K562 (cell line): ENCODE data around the gene TRAPPC1.

ENCODE experiments used
- EP300 ChIP-seq: IDR thresholded peaks from 2 replicates; pipeline ENCODE4 v1.6.1; 2012; ENCODE audit warnings: low read length, improper control_type of control experiment
- FOXK2 ChIP-seq, 2 experiments: fragments of 450-650 bp; IDR thresholded peaks in 1 of 2; conservative IDR thresholded peaks in 1 of 2; 2 replicates each; pipeline ENCODE4 v1.6.1; 2016; ENCODE audit warnings: low read depth in 2 of 2, mild to moderate bottlenecking in 1 of 2
- LARP7 ChIP-seq: fragments of 450-650 bp; IDR thresholded peaks from 2 replicates; pipeline ENCODE4 v1.6.1; 2016
- MYC ChIP-seq, 2 experiments: fragments of 250-450 bp in 1 of 2; sonication (Bioruptor Pico) in 1 of 2; IDR thresholded peaks; 2 replicates each; pipeline versions ENCODE4 v1.5.1 to v1.6.1; 2012 to 2021; ENCODE audit warnings: low read depth in 2 of 2, borderline replicate concordance in 1 of 2, improper control_type of control experiment in 1 of 2, low read length in 1 of 2, mild to moderate bottlenecking in 1 of 2, moderate library complexity in 1 of 2
- POLR2AphosphoS2 ChIP-seq: IDR thresholded peaks from 2 replicates; pipeline ENCODE4 v1.6.1; 2012; ENCODE audit warnings: low read length, improper control_type of control experiment
- POLR2AphosphoS5 ChIP-seq: IDR thresholded peaks from 2 replicates; pipeline ENCODE4 v1.6.1; 2011; ENCODE audit warnings: mild to moderate bottlenecking, low read depth, low read length, moderate library complexity; ENCODE audit not compliant: control insufficient read depth, insufficient read depth
- RFX5 ChIP-seq: IDR thresholded peaks from 2 replicates; pipeline ENCODE4 v1.6.1; 2011; ENCODE audit warnings: low read depth, mild to moderate bottlenecking, improper control_type of control experiment, low read length
- ZNF239 ChIP-seq: fragments of 250-450 bp; sonication (Bioruptor Pico); IDR thresholded peaks from 2 replicates; pipeline ENCODE4 v1.4.0; 2020; ENCODE audit warnings: mild to moderate bottlenecking
- ZNF561 ChIP-seq: fragments of 450-650 bp; formaldehyde crosslinking; conservative IDR thresholded peaks from 2 replicates; pipeline ENCODE4 v1.4.0; 2020; ENCODE audit warnings: mild to moderate bottlenecking, moderate library complexity
- TF ChIP-seq, protein P1 (sequence below), 3 experiments: IDR thresholded peaks in 2 of 3; conservative IDR thresholded peaks in 1 of 3; 2 replicates each; pipeline ENCODE4 v1.5.1; 2011 to 2012; ENCODE audit warnings: low read length in 3 of 3, mild to moderate bottlenecking in 3 of 3, control low read depth in 2 of 3, improper control_type of control experiment in 1 of 3, inconsistent platforms in 1 of 3, low read depth in 1 of 3, mixed read lengths in 1 of 3, moderate library complexity in 1 of 3; ENCODE audit not compliant: insufficient read depth in 2 of 3
- TF ChIP-seq, protein P2 (sequence below): sonication (generic); formaldehyde crosslinking; IDR thresholded peaks from 2 replicates; pipeline ENCODE4 v1.8.1; 2023; ENCODE audit warnings: mild to moderate bottlenecking, missing genetic modification reagents
- TF ChIP-seq, protein P3 (sequence below): fragments of 250-450 bp; sonication (Bioruptor Pico); IDR thresholded peaks from 2 replicates; pipeline ENCODE4 v1.8.0; 2021; ENCODE audit warnings: mild to moderate bottlenecking, moderate library complexity
- TF ChIP-seq, protein P4 (sequence below): fragments of 450-650 bp; formaldehyde crosslinking; IDR thresholded peaks from 2 replicates; pipeline ENCODE4 v1.4.0; 2022; ENCODE audit warnings: missing genetic modification characterization
- TF ChIP-seq, protein P5 (sequence below): sonication (generic); formaldehyde crosslinking; IDR thresholded peaks from 2 replicates; pipeline ENCODE4 v1.5.0; 2020; ENCODE audit warnings: missing genetic modification reagents

DNA sequence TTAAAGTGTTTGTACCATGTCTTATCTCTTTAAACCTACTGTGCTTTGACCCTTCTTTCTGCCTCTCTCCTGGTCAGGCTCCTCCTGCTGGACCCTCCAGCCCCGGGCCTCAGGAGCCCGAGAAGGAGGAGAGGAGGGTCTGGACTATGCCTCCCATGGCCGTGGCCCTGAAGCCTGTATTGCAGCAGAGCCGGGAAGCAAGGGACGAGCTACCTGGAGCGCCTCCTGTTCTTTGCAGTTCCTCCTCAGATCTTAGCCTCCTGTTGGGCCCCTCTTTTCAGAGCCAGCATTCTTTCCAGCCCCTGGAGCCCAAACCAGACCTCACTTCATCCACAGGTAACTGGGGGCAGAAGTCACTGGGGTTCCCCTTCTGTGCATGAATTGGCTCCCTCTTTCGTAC lies 13.9 kb upstream of the TRAPPC1 start:
- no peak for TF ChIP-seq ZNF239 (CRISPR knock-in tag)
- no peak for TF ChIP-seq POLR2AphosphoS2
- TF ChIP-seq, protein P1, sequence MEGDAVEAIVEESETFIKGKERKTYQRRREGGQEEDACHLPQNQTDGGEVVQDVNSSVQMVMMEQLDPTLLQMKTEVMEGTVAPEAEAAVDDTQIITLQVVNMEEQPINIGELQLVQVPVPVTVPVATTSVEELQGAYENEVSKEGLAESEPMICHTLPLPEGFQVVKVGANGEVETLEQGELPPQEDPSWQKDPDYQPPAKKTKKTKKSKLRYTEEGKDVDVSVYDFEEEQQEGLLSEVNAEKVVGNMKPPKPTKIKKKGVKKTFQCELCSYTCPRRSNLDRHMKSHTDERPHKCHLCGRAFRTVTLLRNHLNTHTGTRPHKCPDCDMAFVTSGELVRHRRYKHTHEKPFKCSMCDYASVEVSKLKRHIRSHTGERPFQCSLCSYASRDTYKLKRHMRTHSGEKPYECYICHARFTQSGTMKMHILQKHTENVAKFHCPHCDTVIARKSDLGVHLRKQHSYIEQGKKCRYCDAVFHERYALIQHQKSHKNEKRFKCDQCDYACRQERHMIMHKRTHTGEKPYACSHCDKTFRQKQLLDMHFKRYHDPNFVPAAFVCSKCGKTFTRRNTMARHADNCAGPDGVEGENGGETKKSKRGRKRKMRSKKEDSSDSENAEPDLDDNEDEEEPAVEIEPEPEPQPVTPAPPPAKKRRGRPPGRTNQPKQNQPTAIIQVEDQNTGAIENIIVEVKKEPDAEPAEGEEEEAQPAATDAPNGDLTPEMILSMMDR (IDR thresholded peaks at IDR 0.05 in 2 of 3, conservative IDR thresholded peaks at IDR 0.05 in 1 of 3; ENCODE audit: insufficient read depth in 2 of 3, low read depth in 1 of 3, low read length in 3 of 3) = no peak
- TF ChIP-seq EP300 = no peak
- TF ChIP-seq, protein P2, sequence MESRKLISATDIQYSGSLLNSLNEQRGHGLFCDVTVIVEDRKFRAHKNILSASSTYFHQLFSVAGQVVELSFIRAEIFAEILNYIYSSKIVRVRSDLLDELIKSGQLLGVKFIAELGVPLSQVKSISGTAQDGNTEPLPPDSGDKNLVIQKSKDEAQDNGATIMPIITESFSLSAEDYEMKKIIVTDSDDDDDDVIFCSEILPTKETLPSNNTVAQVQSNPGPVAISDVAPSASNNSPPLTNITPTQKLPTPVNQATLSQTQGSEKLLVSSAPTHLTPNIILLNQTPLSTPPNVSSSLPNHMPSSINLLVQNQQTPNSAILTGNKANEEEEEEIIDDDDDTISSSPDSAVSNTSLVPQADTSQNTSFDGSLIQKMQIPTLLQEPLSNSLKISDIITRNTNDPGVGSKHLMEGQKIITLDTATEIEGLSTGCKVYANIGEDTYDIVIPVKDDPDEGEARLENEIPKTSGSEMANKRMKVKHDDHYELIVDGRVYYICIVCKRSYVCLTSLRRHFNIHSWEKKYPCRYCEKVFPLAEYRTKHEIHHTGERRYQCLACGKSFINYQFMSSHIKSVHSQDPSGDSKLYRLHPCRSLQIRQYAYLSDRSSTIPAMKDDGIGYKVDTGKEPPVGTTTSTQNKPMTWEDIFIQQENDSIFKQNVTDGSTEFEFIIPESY (CRISPR knock-in tag) = no peak
- no peak for TF ChIP-seq POLR2AphosphoS5
- TF ChIP-seq LARP7 = no peak
- TF ChIP-seq RFX5 = no peak
- TF ChIP-seq, protein P3, sequence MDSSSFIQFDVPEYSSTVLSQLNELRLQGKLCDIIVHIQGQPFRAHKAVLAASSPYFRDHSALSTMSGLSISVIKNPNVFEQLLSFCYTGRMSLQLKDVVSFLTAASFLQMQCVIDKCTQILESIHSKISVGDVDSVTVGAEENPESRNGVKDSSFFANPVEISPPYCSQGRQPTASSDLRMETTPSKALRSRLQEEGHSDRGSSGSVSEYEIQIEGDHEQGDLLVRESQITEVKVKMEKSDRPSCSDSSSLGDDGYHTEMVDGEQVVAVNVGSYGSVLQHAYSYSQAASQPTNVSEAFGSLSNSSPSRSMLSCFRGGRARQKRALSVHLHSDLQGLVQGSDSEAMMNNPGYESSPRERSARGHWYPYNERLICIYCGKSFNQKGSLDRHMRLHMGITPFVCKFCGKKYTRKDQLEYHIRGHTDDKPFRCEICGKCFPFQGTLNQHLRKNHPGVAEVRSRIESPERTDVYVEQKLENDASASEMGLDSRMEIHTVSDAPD (CRISPR knock-in tag) = no peak
- TF ChIP-seq, protein P4, sequence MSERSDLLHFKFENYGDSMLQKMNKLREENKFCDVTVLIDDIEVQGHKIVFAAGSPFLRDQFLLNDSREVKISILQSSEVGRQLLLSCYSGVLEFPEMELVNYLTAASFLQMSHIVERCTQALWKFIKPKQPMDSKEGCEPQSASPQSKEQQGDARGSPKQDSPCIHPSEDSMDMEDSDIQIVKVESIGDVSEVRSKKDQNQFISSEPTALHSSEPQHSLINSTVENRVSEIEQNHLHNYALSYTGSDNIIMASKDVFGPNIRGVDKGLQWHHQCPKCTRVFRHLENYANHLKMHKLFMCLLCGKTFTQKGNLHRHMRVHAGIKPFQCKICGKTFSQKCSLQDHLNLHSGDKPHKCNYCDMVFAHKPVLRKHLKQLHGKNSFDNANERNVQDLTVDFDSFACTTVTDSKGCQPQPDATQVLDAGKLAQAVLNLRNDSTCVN (CRISPR knock-in tag) = no peak
- TF ChIP-seq MYC (IDR thresholded peaks at IDR 0.05; ENCODE audit: low read depth, low read length) = no peak
- TF ChIP-seq MYC (CRISPR knock-in tag; IDR thresholded peaks at IDR 0.05; ENCODE audit: borderline replicate concordance, low read depth) = no peak
- no peak for TF ChIP-seq FOXK2 (conservative IDR thresholded peaks at IDR 0.05 in 1 of 2, IDR thresholded peaks at IDR 0.05 in 1 of 2; ENCODE audit: low read depth in 2 of 2)
- TF ChIP-seq, protein P5, sequence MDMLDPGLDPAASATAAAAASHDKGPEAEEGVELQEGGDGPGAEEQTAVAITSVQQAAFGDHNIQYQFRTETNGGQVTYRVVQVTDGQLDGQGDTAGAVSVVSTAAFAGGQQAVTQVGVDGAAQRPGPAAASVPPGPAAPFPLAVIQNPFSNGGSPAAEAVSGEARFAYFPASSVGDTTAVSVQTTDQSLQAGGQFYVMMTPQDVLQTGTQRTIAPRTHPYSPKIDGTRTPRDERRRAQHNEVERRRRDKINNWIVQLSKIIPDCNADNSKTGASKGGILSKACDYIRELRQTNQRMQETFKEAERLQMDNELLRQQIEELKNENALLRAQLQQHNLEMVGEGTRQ (CRISPR knock-in tag) = no peak
- no peak for TF ChIP-seq ZNF561 (CRISPR knock-in tag)
